ENCODE results near the gene CAMKK1.

CAMKK1 gene

GRCh38 chr17:3896968-3897235 lies 4.0 kb upstream of the CAMKK1 start:
- no peak for DNase-seq (ENCODE audit: low read depth in 3 of 3)

- no peak for DNase-seq (ENCODE audit: low read depth in 3 of 3)
Measured at GRCh38 chr17:3896108-3896967, 3.5 kb upstream of the CAMKK1 start.

GRCh38 chr17:3895354-3895753 lies 2.5 kb upstream of the CAMKK1 start:
- DNase-seq (ENCODE audit: low read depth in 3 of 3): no peak

GRCh38 chr17:3894911-3895343 lies 2.1 kb upstream of the CAMKK1 start:
- no peak for DNase-seq (ENCODE audit: low read depth in 3 of 3)

GRCh38 chr17:3894188-3894587 lies 1.3 kb upstream of the CAMKK1 start:
- no peak for DNase-seq (ENCODE audit: low read depth in 3 of 3)

GRCh38 chr17:3893720-3894116 lies 865 bp upstream of the CAMKK1 start:
- no peak for DNase-seq (ENCODE audit: low read depth in 3 of 3)

- peak in 2 of 3 donors; percentile 32 to 46 for DNase-seq (ENCODE audit: low read depth in 3 of 3)
Measured at GRCh38 chr17:3892095-3892998, 506 bp downstream of the CAMKK1 start.

GRCh38 chr17:3891626-3892094 lies 1.2 kb downstream of the CAMKK1 start:
- no peak for DNase-seq (ENCODE audit: low read depth in 3 of 3)

- DNase-seq (ENCODE audit: low read depth in 3 of 3): no peak
Measured at GRCh38 chr17:3890878-3891219, 2.0 kb downstream of the CAMKK1 start.

GRCh38 chr17:3890082-3890877 lies 2.6 kb downstream of the CAMKK1 start:
- no peak for DNase-seq (ENCODE audit: low read depth in 3 of 3)

GRCh38 chr17:3889325-3890012 lies 3.4 kb downstream of the CAMKK1 start:
- DNase-seq (ENCODE audit: low read depth in 3 of 3): no peak

- DNase-seq (ENCODE audit: low read depth in 3 of 3): no peak
Measured at GRCh38 chr17:3888343-3889171, 4.3 kb downstream of the CAMKK1 start.

GRCh38 chr17:3887804-3888203 lies 5.0 kb downstream of the CAMKK1 start:
- no peak for DNase-seq (ENCODE audit: low read depth in 3 of 3)

GRCh38 chr17:3887394-3887793 lies 5.5 kb downstream of the CAMKK1 start:
- no peak for DNase-seq (ENCODE audit: low read depth in 3 of 3)

GRCh38 chr17:3886776-3887175 lies 6.1 kb downstream of the CAMKK1 start:
- no peak for DNase-seq (ENCODE audit: low read depth in 3 of 3)

- DNase-seq (ENCODE audit: low read depth in 3 of 3): no peak
Measured at GRCh38 chr17:3885970-3886369, 6.9 kb downstream of the CAMKK1 start.

GRCh38 chr17:3885271-3885670 lies 7.6 kb downstream of the CAMKK1 start:
- no peak for DNase-seq (ENCODE audit: low read depth in 3 of 3)

GRCh38 chr17:3884188-3884587 lies 8.7 kb downstream of the CAMKK1 start:
- no peak for DNase-seq (ENCODE audit: low read depth in 3 of 3)

- DNase-seq (ENCODE audit: low read depth in 3 of 3): no peak
Measured at GRCh38 chr17:3882276-3882675, 10.6 kb downstream of the CAMKK1 start.

- no peak for DNase-seq (ENCODE audit: low read depth in 3 of 3)
Measured at GRCh38 chr17:3880983-3881382, 11.9 kb downstream of the CAMKK1 start.

All from stimulated activated CD4-positive, alpha-beta T cell treated with anti-CD3 and anti-CD28 coated beads, TNF-alpha, amount 100 ng/mL, for 48 hours (primary cell).